Epidermal melanocyte (primary cell): ENCODE measurements around the gene EIF4E2.

Source experiments
- DNase-seq: peaks from one replicate; pipeline ENCODE4 v3.0.0; 2011; ENCODE audit warnings: low spot score; ENCODE audit not compliant: insufficient read length

Gene EIF4E2

DNA sequence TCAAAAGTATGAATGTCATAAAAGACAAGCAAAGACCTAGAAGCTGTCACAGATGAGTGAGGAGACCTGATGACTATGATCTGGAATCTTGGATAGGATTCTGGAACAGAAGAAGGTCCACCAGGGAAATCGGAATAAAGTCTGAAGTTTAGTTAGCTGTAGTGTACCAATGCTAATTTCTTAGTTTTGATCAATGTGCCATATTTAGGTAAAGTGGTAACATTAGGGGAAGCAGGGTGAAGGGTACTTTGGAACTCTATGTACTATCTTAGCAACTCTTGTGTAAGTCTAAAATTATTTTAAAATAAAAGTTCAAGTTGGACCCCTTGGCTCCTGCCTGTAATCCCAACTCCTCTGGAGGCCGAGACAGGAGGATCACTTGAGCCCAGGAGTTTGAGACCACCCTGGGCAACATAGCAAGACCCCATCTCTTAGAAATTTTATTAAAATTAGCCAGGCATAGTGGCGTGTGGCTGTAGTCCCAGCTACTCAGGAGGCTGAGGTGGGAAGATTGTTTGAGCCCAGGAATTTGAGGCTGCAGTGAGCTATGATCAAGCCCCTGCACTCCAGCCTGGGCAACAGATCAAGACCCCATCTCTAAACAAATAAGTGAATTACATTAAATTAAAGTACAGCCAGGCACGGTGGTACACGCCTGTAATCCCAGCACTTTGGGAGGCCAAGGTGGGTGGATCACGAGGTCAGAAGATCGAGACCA, 47.0 kb downstream of the EIF4E2 start:
- no peak for DNase-seq

DNA sequence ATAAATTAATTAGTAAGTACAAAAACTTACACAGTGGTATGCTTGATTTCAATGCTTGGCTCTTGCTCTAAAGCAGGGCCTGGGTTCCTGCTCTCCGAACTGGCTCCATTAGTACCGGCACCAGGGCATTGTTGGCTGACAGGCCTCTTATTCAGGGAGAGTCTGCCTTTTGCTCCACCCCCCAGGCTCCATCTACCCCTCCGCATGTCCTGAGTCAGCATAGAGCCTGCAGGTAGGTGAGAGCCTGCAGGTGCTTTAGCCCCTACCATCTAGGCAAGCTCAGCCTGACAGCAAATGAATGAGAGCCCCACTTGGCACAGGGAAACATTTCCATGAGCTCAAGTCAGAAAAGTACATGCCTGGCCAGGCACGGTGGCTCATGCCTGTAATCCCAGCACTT, 47.8 kb downstream of the EIF4E2 start:
- DNase-seq, result no peak

- DNase-seq, result no peak
Measured at GRCh38 chr2:232600053-232600773, 49.7 kb downstream of the EIF4E2 start.

DNA sequence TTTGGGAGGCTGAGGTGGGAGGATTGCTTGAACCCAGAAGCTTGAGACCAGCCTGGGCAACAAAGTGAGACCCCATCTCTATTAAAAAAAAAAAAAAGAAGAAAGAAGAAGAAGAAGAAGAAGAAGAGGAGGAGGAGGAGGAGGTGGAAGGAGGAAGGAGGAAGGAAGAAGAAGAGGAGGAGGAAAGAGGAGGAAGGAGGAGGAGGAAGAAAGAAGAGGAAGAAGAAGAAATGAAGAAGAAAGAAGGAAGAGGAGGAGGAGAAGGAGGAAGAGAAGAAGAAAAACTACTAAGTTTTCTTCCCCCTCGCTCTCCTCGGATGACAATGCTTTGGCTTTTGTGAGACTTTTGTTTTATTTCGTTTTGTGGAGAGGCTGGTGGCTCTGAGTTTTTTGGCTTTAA, 52.8 kb downstream of the EIF4E2 start:
- DNase-seq, result no peak

GRCh38 chr2:232604535-232604934, 54.0 kb downstream of the EIF4E2 start:
- DNase-seq, result no peak

- DNase-seq, result no peak
Measured at GRCh38 chr2:232607011-232607410, 56.5 kb downstream of the EIF4E2 start.

DNA sequence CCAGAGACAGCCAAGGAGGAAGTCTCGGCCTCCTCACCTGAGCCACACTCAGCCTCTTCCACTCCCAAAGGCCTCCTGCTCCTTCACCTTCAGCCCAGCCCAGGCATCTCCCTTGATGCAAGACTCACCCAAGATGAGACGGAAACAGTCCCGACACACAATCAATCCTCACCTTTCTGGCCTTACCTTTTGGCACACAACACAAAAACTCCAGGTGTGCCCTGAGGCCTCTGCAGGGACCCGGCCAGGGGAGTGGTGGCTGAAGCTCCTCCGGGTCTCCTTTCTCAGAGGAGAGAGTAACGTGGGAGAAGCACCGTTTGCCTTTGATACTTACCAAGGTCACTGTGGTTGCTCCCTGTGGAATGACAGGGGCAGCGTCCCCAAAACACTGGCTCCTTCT, 59.1 kb downstream of the EIF4E2 start:
- no peak for DNase-seq

GRCh38 chr2:232610081-232610480, 59.6 kb downstream of the EIF4E2 start:
- no peak for DNase-seq

- DNase-seq, result no peak
Measured at GRCh38 chr2:232611061-232611460, 60.6 kb downstream of the EIF4E2 start.

DNA sequence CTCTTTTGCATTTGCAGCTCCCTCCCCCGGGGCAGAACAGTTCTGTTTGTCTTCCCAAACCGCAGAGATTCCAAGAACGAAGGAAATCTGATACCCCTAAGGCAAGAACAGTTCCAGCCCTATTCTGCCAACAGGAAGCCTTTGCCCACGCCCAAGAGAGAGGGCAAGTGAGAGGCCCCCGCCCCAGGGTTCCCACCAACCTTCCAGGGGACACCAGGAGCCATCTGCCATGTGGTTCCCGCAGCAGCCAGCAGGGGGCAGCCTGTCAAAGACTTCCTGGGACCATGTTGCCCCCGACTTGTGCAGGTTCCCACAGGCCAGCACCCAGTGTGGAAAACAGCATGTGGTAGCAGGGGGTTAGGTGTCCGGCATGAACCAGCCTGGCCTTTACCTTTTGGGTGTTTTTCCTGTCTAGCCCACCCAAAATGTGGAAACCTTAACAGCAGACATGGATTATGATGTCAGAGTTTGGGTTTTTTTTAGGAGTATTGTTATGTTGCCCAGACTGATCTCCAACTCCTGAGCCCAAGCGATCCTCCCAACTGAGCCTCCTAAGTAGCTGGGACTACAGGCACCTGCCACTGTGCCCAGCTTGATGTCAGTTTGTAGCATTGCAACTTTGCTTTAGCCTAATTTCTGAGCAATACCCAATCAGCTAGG, 61.2 kb downstream of the EIF4E2 start:
- peak; percentile 85 for DNase-seq

- DNase-seq, result no peak
Measured at GRCh38 chr2:232613538-232614134, 63.1 kb downstream of the EIF4E2 start.

DNA sequence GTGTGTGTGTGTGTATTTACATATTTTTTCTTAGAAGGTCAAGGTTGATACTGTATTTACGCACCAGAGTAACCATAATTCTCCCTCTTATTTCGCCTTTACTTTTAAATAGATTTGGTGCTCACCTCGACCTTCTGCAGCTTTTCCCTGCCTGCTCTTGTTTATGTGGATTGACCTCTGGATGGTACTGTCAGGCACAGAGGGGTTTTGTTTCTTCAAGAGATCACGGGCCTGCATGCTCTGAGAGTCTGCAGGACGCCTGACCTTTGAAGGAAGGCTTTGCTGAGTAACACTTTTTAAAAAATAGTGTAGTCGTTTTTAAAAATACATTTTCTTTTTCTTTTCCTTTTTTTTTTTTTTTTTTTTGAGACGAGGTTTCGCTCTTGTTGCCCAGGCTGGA, 64.8 kb downstream of the EIF4E2 start:
- no peak for DNase-seq
